ENCODE data around the gene ABLIM2. TPM values are rescaled to one million over a fixed set of nuclear protein-coding genes. Genes with fewer than 3 reads are reported as not detected.

ABLIM2 gene
- total RNA-seq, 1 experiment from 2014 or later, result 1.0 TPM

GRCh38 chr4:8107146-8107657 lies 51.4 kb downstream of the ABLIM2 start:
- H2BK120ac ChIP-seq (ENCODE audit: low read depth, low read length, poor library complexity, severe bottlenecking), result no peak overlapping the region
- H3K9me3 ChIP-seq (ENCODE audit: control insufficient read depth, low read depth, low read length), result no peaks in the 10 kb centered on the region
- no peak overlapping the region for H2BK5ac ChIP-seq (ENCODE audit: insufficient read length, low read length)
- H3K27me3 ChIP-seq (ENCODE audit: insufficient read depth, low read length), result no peaks in the 10 kb centered on the region
- no peak overlapping the region for H4K5ac ChIP-seq (ENCODE audit: insufficient read length, low read depth, low read length)
- peak overlapping the region; percentile 97 for H4K91ac ChIP-seq (ENCODE audit: insufficient read length, low read depth, low read length)
- peaks cover 0 to 2% of the 10 kb centered on the region in 2 experiments; a peak in 3 of 5 replicates for H3K9me3 Mint-ChIP-seq
- H3K79me1 ChIP-seq (ENCODE audit: insufficient read depth, low read depth, low read length, poor library complexity, severe bottlenecking), result no peaks in the 10 kb centered on the region
- H2BK15ac ChIP-seq (ENCODE audit: low read depth, low read length), result no peak overlapping the region
- H3K27ac ChIP-seq (ENCODE audit: insufficient read length, low read depth, low read length), result no peak overlapping the region
- H3K27ac Mint-ChIP-seq, result no peak overlapping the region; a peak in 1 of 7 replicates
- H3K4me1 ChIP-seq (ENCODE audit: insufficient read depth, low read length), result peaks cover 2% of the 10 kb centered on the region; the same call in 1 of the 2 replicates
- peaks cover 7% of the 10 kb centered on the region for H3K27me3 Mint-ChIP-seq (ENCODE audit: low read depth)
- no peak overlapping the region for H3K18ac ChIP-seq (ENCODE audit: insufficient read length, low read depth, low read length)
- TF ChIP-seq CTCF (conservative IDR thresholded peaks at IDR 0.05), result no peak
- H4K8ac ChIP-seq (replicated peaks; ENCODE audit: insufficient read length, low read depth, low read length), result no peak overlapping the region
- no peak overlapping the region for H3K4me3 Mint-ChIP-seq
- H3K4me1 Mint-ChIP-seq, result peaks cover 51% of the 10 kb centered on the region in 2 experiments
- no peak for DNase-seq
- H3K4ac ChIP-seq (ENCODE audit: low read depth, low read length), result no peak overlapping the region; the same call in 1 of the 2 replicates
- H3K79me2 ChIP-seq (ENCODE audit: insufficient read depth, low read length), result no peaks in the 10 kb centered on the region
- H3K56ac ChIP-seq (ENCODE audit: insufficient read length, low read depth, low read length), result no peak overlapping the region
- no peak overlapping the region for H3K14ac ChIP-seq (ENCODE audit: insufficient read depth, low read length)
- no peak overlapping the region for H2BK12ac ChIP-seq (ENCODE audit: insufficient read length, low read depth, low read length)
- no peaks in the 10 kb centered on the region for H3K23me2 ChIP-seq (ENCODE audit: insufficient read length, low read depth, low read length, poor library complexity, severe bottlenecking)
- no peak overlapping the region for H2AFZ ChIP-seq (ENCODE audit: low read length)
- H3K4me2 ChIP-seq (ENCODE audit: insufficient read depth, insufficient read length, low read length), result no peak overlapping the region
- no CpG with 5 or more reads among the region's 11 CpGs for WGBS (ENCODE audit: extremely low coverage, insufficient read length, low lambda C conversion rate)
- no peak overlapping the region for H3K23ac ChIP-seq (ENCODE audit: insufficient read length, low read depth, low read length)
- peaks cover 0 to 4% (median 0%) of the 10 kb centered on the region in 3 experiments; a peak in 2 of 7 replicates for H3K36me3 Mint-ChIP-seq (ENCODE audit: insufficient read depth in 1 of 3, low read depth in 3 of 3)
- no peak overlapping the region for H2AK5ac ChIP-seq (ENCODE audit: insufficient read length, low read length)
- H3T11ph ChIP-seq (ENCODE audit: low read length), result no peak overlapping the region
- H2BK20ac ChIP-seq (ENCODE audit: low read depth, low read length, poor library complexity, severe bottlenecking), result no peak overlapping the region
- H3K9ac ChIP-seq (ENCODE audit: extremely low read depth, insufficient read length, low read length), result no peak overlapping the region
- H4K20me1 ChIP-seq (ENCODE audit: control insufficient read depth, insufficient read depth, insufficient read length), result no peaks in the 10 kb centered on the region
